K562 (cell line): Measurements from ENCODE around the gene PFN3. TPM values are rescaled to one million over a fixed set of nuclear protein-coding genes. Genes with fewer than 3 reads are reported as not detected.

ENCODE experiments used
- ATAC-seq: fragments of 200-7000 bp; cut with Tn5 transposase; 3 replicates; pipeline ENCODE4 v1.9.1; 2020; ENCODE audit warnings: moderate library complexity
- BruUV-seq: library from RNA; stranded (reverse); fragments of 400-500 nt; replicated peaks from 2 replicates; lab custom pipeline; 2021; lab: Mats Ljungman, UMichigan
- CTCF ChIA-PET: fragments of 300-600 bp; formaldehyde crosslinking; extraction: SDS; loops from one replicate; lab custom pipeline; 2021; ENCODE audit warnings: low intra/inter-chr PET ratio; lab: Yijun Ruan, JAX
- POLR2A ChIA-PET: fragments of 300-600, 350-650 bp; sonication (Branson Sonifier 250); formaldehyde crosslinking; extraction: SDS; loops from one replicate; lab custom pipeline; 2021; ENCODE audit warnings: antibody characterized with exemption, inconsistent platforms; lab: Yijun Ruan, JAX
- DNase-seq, 4 experiments: peaks; one replicate each; pipeline versions ENCODE4 v3.0.0 to v3.0.0-alpha.2; 2011 to 2018; ENCODE audit warnings: low spot score in 3 of 4, mixed read lengths in 3 of 4; ENCODE audit errors: extremely low read depth in 1 of 4
- FAIRE-seq: peaks from 2 replicates; lab custom pipeline; 2011; peaks lifted over from hg19 to GRCh38; lab: Jason Lieb, UNC
- H2AFZ ChIP-seq: 2 replicates; pipeline ENCODE4 v1.6.0; 2011; ENCODE audit warnings: low read depth, low read length, control low read depth, inconsistent platforms
- H3K27ac ChIP-seq: fragments of 200-600 bp; 3 replicates; pipeline ENCODE4 v1.8.0; 2011; ENCODE audit warnings: low read depth, mild to moderate bottlenecking, control low read depth, inconsistent platforms, low read length, moderate library complexity, mixed read lengths; ENCODE audit errors: extremely low read depth
- H3K27me3 ChIP-seq, 2 experiments: fragments of 300-600 bp in 1 of 2; 2 replicates in 1 of 2; 3 replicates in 1 of 2; pipeline versions ENCODE4 v1.6.0 to v1.8.0; 2011; ENCODE audit warnings: inconsistent platforms in 2 of 2, low read length in 2 of 2, mild to moderate bottlenecking in 1 of 2, mixed read lengths in 1 of 2, moderate library complexity in 1 of 2; ENCODE audit not compliant: control insufficient read depth in 2 of 2, insufficient read depth in 2 of 2
- H3K36me3 ChIP-seq: fragments of 300-600 bp; 3 replicates; pipeline ENCODE4 v1.8.0; 2011; ENCODE audit warnings: mild to moderate bottlenecking, low read length, inconsistent platforms; ENCODE audit not compliant: control insufficient read depth, insufficient read depth
- H3K4me1 ChIP-seq, 2 experiments: fragments of 200-600 bp in 1 of 2; replicated peaks in 1 of 2; 2 replicates in 1 of 2; 3 replicates in 1 of 2; pipeline versions ENCODE4 v1.5.1 to v1.8.0; 2011; ENCODE audit warnings: inconsistent platforms in 2 of 2, low read length in 2 of 2, mild to moderate bottlenecking in 1 of 2, mixed read lengths in 1 of 2, moderate library complexity in 1 of 2; ENCODE audit not compliant: control insufficient read depth in 2 of 2, insufficient read depth in 2 of 2
- H3K4me2 ChIP-seq: 2 replicates; pipeline ENCODE4 v1.6.1; 2011; ENCODE audit warnings: low read length, control low read depth, inconsistent platforms, mixed read lengths; ENCODE audit not compliant: insufficient read depth
- H3K4me3 ChIP-seq: fragments of 200-600 bp; sonication (generic), shearing (Covaris generic); 2 replicates; pipeline ENCODE4 v1.5.1; 2016; ENCODE audit warnings: control low read depth, inconsistent platforms
- H3K79me2 ChIP-seq: fragments of 200-600 bp; 3 replicates; pipeline ENCODE4 v1.8.0; 2011; ENCODE audit warnings: low read length, inconsistent platforms; ENCODE audit not compliant: control insufficient read depth, insufficient read depth
- H3K9ac ChIP-seq, 2 experiments: 2 replicates each; pipeline versions ENCODE4 v1.6.0 to v1.6.1; 2011; ENCODE audit warnings: low read depth in 2 of 2, low read length in 2 of 2, control low read depth in 1 of 2, inconsistent platforms in 1 of 2, mild to moderate bottlenecking in 1 of 2, mixed read lengths in 1 of 2; ENCODE audit not compliant: insufficient read depth in 1 of 2
- H3K9me1 ChIP-seq: one replicate; pipeline ENCODE4 v1.6.0; 2011; ENCODE audit warnings: inconsistent platforms, mild to moderate bottlenecking, low read length, moderate library complexity; ENCODE audit not compliant: control insufficient read depth, insufficient read depth
- H3K9me3 ChIP-seq: replicated peaks from 2 replicates; pipeline ENCODE4 v1.5.1; 2011; ENCODE audit warnings: low read depth, low read length, inconsistent platforms; ENCODE audit not compliant: control insufficient read depth, insufficient read depth
- H4K20me1 ChIP-seq: replicated peaks from 2 replicates; pipeline ENCODE4 v1.6.1; 2011; ENCODE audit warnings: low read length, inconsistent platforms, mixed read lengths; ENCODE audit not compliant: control insufficient read depth, insufficient read depth
- CREB5 ChIP-seq: fragments of 250-450 bp; sonication (Bioruptor Pico); IDR thresholded peaks from 2 replicates; pipeline ENCODE4 v1.5.0; 2020; ENCODE audit warnings: mild to moderate bottlenecking
- NFIX ChIP-seq: fragments of 250-450 bp; sonication (Bioruptor Pico); IDR thresholded peaks from 2 replicates; pipeline ENCODE4 v1.4.0; 2020; ENCODE audit warnings: low read depth, mild to moderate bottlenecking, moderate library complexity
- PCBP1 ChIP-seq: fragments of 200-400 bp; formaldehyde crosslinking; IDR thresholded peaks from 2 replicates; pipeline ENCODE4 v1.6.1; 2018; ENCODE audit warnings: mild to moderate bottlenecking, low read depth, low read length; ENCODE audit not compliant: poor library complexity, severe bottlenecking
- SMARCE1 ChIP-seq: fragments of 450-650 bp; IDR thresholded peaks from 2 replicates; pipeline ENCODE4 v1.7.1; 2016; ENCODE audit warnings: mild to moderate bottlenecking
- TGIF2 ChIP-seq: sonication (generic); formaldehyde crosslinking; IDR thresholded peaks from 2 replicates; pipeline ENCODE4 v1.8.1; 2022; ENCODE audit warnings: mild to moderate bottlenecking, missing genetic modification reagents, moderate library complexity
- ZNF146 ChIP-seq: IDR thresholded peaks from one replicate; pipeline ENCODE4 v1.6.1; 2018; ENCODE audit warnings: missing compliant biosample characterization; ENCODE audit not compliant: unreplicated experiment
- WGBS: fragments of 100-300 bp; shearing (Covaris generic); methylation state at CpG from one replicate; pipeline ENCODE4 v1.1.6; 2016; ENCODE audit warnings: low coverage, mixed read lengths; ENCODE audit not compliant: insufficient coverage; ENCODE audit errors: missing lambda C conversion rate; 5-methylcytosine and 5-hydroxymethylcytosine counted together
- in situ Hi-C: fragments of 300-500 bp; cut with MboI; formaldehyde crosslinking; loops from 4 replicates; pipeline ENCODE4 v1.15.0; 2018; ENCODE audit warnings: inconsistent platforms, mixed read lengths
- intact Hi-C: fragments of 100-400 bp; cut with micrococcal nuclease; formaldehyde crosslinking; loops from 2 replicates; pipeline ENCODE4 v1.14.2; 2022
- polyA plus RNA-seq, 8 experiments: library from polyadenylated mRNA; depleted of rRNA in 4 of 8; stranded (reverse) in 5 of 8; unstranded in 3 of 8; fragments of >200 nt; fragmentation: Nextera tagmentation in 2 of 8; fragmentation: Illumina TruSeq in 1 of 8; extraction: Ambion mirVana in 2 of 8; extraction: Trizol in 1 of 8; gene quantifications; 2 replicates each; pipeline versions ENCODE4 v1.2.1 to v1.2.3, GENCODE V29; 2011 to 2014; ENCODE audit warnings: inconsistent platforms in 1 of 8, missing spikeins in 1 of 8
- total RNA-seq, 7 experiments: library from RNA; depleted of rRNA in 6 of 7; stranded (reverse); fragments of >200 nt in 6 of 7; fragmentation: Illumina TruSeq in 2 of 7; extraction: Trizol in 2 of 7; gene quantifications; 2 replicates each; pipeline versions ENCODE4 v1.2.1 to v1.2.3, GENCODE V29; 2011 to 2021; ENCODE audit warnings: low replicate concordance in 1 of 7

The PFN3 gene
- total and polyA plus RNA-seq, 9 of the 15 experiments (the other 6 are each of a cell fraction or from before 2014, with no cell fraction given): not detected

- Histone ChIP-seq H3K9me1 (no peaks in the 10 kb centered on the region), H3K79me2 (peaks cover 18% of the 10 kb centered on the region), H3K27ac (no peak overlapping the region), H3K4me1 (peaks cover 10 to 37% of the 10 kb centered on the region in 2 experiments; a peak in 4 of 5 replicates), H3K9me3 (0 out of 2 replicates have a peak, but pooled peaks cover 3% of the 10 kb centered on the region), H2AFZ (no peak overlapping the region), H3K9ac (no peak overlapping the region), H4K20me1 (no peaks in the 10 kb centered on the region), H3K36me3 (peaks cover 7% of the 10 kb centered on the region; the same call in 1 of the 3 replicates), H3K27me3 (no peaks in the 10 kb centered on the region), H3K4me3 (no peak overlapping the region), H3K4me2 (no peak overlapping the region)
- FAIRE-seq: no peak
- intact Hi-C loops: no loop called here
- ATAC-seq: no peak
- in situ Hi-C loops: no loop called here
- no TSS peak for BruUV-seq
- CTCF ChIA-PET: no interaction called here
- TF ChIP-seq NFIX (CRISPR knock-in tag): no peak
- TF ChIP-seq PCBP1: no peak
- no peak for TF ChIP-seq SMARCE1
- no peak for TF ChIP-seq ZNF146 (CRISPR knock-in tag)
- TF ChIP-seq TGIF2 (CRISPR knock-in tag): no peak
- no peak for TF ChIP-seq CREB5 (CRISPR knock-in tag)
- DNase-seq: no peak
- 50% methylated on average over 2 of the region's 3 CpGs for WGBS
- POLR2A ChIA-PET: no interaction called here
Measured at GRCh38 chr5:177354711-177355110, 45.8 kb downstream of the PFN3 start.
